SK-N-DZ (cell line): ENCODE results near the gene MYLK4.
"Not testable (repeated sequence)": the region's sequence is repeated elsewhere in the genome, so short reads cannot be mapped to it uniquely, and the experiment has no call there.

Experiments
- DNase-seq: peaks from one replicate; pipeline ENCODE4 v3.0.0-alpha.2; 2015; ENCODE audit warnings: low spot score

MYLK4 gene

GRCh38 chr6:2780102-2780737 is 29.5 kb upstream of the MYLK4 start:
- no peak for DNase-seq

GRCh38 chr6:2777249-2777648 is 26.5 kb upstream of the MYLK4 start:
- no peak for DNase-seq

GRCh38 chr6:2775003-2775402 is 24.3 kb upstream of the MYLK4 start:
- DNase-seq = no peak

GRCh38 chr6:2773449-2773848 is 22.7 kb upstream of the MYLK4 start:
- no peak for DNase-seq

GRCh38 chr6:2772840-2773239 is 22.1 kb upstream of the MYLK4 start:
- no peak for DNase-seq

- no peak for DNase-seq
Observed at GRCh38 chr6:2771079-2771478, 20.4 kb upstream of the MYLK4 start.

GRCh38 chr6:2770171-2770570 is 19.4 kb upstream of the MYLK4 start:
- DNase-seq = no peak

- DNase-seq = no peak
Observed at GRCh38 chr6:2768696-2769095, 18.0 kb upstream of the MYLK4 start.

- DNase-seq = no peak
Observed at GRCh38 chr6:2767657-2768524, 17.2 kb upstream of the MYLK4 start.

GRCh38 chr6:2766767-2767656 is 16.3 kb upstream of the MYLK4 start:
- DNase-seq = no peak

- peak; percentile 27 for DNase-seq
Observed at GRCh38 chr6:2765896-2766766, 15.4 kb upstream of the MYLK4 start.

- peak; percentile 99 for DNase-seq
Observed at GRCh38 chr6:2765166-2765895, 14.6 kb upstream of the MYLK4 start, which contains the start of gene WRNIP1. Gene WRNIP1 (plus strand): TSS chr6:2765393. CDS start chr6:2765623, 230 bp downstream.

- peak; percentile 80 for DNase-seq
Observed at GRCh38 chr6:2764610-2765165, 14.0 kb upstream of the MYLK4 start.

- DNase-seq = peak; percentile 34
Observed at GRCh38 chr6:2763876-2764540, 13.3 kb upstream of the MYLK4 start.

- DNase-seq = no peak
Observed at GRCh38 chr6:2763345-2763841, 12.7 kb upstream of the MYLK4 start.

GRCh38 chr6:2762868-2763267 is 12.1 kb upstream of the MYLK4 start:
- DNase-seq = not testable (repeated sequence)

GRCh38 chr6:2760882-2761842 is 10.4 kb upstream of the MYLK4 start:
- no peak for DNase-seq

GRCh38 chr6:2758980-2759379 is 8.3 kb upstream of the MYLK4 start:
- DNase-seq = no peak
